Measurements from ENCODE around the gene CXCL3.

GRCh38 chr4:74047152-74047551 is 8.7 kb upstream of the CXCL3 start:
- TF ChIP-seq POLR2A (IDR thresholded peaks at IDR 0.05): no peak
- TF ChIP-seq POLR2AphosphoS5 (IDR thresholded peaks at IDR 0.05; ENCODE audit: insufficient read depth in 1 of 2, low read depth in 1 of 2): no peak
- TF ChIP-seq CTCF (IDR thresholded peaks at IDR 0.05): no peak
